ENCODE measurements around the gene MCF2. TPM values are rescaled to one million over a fixed set of nuclear protein-coding genes. Genes with fewer than 3 reads are reported as not detected.

The MCF2 gene
- total and polyA plus RNA-seq, 8 donors: 0.05 to 0.20 (median 0.09) TPM

- WGBS, 2 donors: 16 to 18% methylated on average over 4 of the region's 4 CpGs
- intact Hi-C loops (cut with DNase I): no loop called here
- FAIRE-seq: no peak
These were observed 126.9 kb downstream of the MCF2 start for GRCh38 chrX:139581068-139581467.

DNA sequence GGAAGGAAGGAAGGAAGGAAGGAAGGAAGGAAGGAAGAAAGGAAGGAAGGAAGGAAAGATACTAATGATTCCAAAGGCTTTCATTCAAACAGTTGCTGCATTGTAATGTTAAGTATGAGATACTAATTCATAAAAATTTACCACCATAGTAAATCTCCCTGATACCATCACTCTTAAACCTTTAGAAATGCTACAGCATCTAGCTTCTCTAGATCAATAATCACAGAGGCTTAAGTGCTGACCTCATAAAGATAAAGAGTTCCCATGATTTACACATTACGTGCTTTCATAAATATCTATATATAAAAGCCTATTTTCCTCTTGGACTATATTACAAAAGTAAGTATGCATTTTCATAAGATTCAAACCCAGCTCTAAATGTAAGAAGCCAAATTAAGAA is 141.0 kb downstream of the MCF2 start:
- Histone ChIP-seq H3K4me3 (no peak overlapping the region), H3K27ac (no peak overlapping the region), H3K4me1 (no peaks in the 10 kb centered on the region), H3K9me3 (no peaks in the 10 kb centered on the region), H3K27me3 (peaks cover 0 to 9% (median 0%) of the 10 kb centered on the region in 4 donors), H3K36me3 (no peaks in the 10 kb centered on the region)
- FAIRE-seq (no peak), ATAC-seq (no peak), DNase-seq (no peak)
- TF ChIP-seq, protein P1, sequence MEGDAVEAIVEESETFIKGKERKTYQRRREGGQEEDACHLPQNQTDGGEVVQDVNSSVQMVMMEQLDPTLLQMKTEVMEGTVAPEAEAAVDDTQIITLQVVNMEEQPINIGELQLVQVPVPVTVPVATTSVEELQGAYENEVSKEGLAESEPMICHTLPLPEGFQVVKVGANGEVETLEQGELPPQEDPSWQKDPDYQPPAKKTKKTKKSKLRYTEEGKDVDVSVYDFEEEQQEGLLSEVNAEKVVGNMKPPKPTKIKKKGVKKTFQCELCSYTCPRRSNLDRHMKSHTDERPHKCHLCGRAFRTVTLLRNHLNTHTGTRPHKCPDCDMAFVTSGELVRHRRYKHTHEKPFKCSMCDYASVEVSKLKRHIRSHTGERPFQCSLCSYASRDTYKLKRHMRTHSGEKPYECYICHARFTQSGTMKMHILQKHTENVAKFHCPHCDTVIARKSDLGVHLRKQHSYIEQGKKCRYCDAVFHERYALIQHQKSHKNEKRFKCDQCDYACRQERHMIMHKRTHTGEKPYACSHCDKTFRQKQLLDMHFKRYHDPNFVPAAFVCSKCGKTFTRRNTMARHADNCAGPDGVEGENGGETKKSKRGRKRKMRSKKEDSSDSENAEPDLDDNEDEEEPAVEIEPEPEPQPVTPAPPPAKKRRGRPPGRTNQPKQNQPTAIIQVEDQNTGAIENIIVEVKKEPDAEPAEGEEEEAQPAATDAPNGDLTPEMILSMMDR (IDR thresholded peaks at IDR 0.05): no peak
- WGBS, 2 donors: 53 to 70% methylated on average over 1 of the region's 1 CpG
- intact Hi-C loops (cut with DNase I): loop anchor here in 1 of 3 donors (10.0 kb wide), 1 partner anchor 792 kb away; no protein-coding TSS in a partner anchor

More at GRCh38 chrX:139581068-139581467, 126.9 kb downstream of the MCF2 start:
- H3K9me3 ChIP-seq: no peaks in the 10 kb centered on the region
- no peak overlapping the region for H3K27ac ChIP-seq
- H3K4me3 ChIP-seq: no peak overlapping the region
- no peaks in the 10 kb centered on the region for H3K4me1 ChIP-seq
- ATAC-seq (no peak), DNase-seq (no peak)
- no peaks in the 10 kb centered on the region for H3K36me3 ChIP-seq
- TF ChIP-seq, protein P1 (IDR thresholded peaks at IDR 0.05): no peak
- H3K27me3 ChIP-seq: peaks cover 0 to 28% (median 5%) of the 10 kb centered on the region in 4 donors

DNA sequence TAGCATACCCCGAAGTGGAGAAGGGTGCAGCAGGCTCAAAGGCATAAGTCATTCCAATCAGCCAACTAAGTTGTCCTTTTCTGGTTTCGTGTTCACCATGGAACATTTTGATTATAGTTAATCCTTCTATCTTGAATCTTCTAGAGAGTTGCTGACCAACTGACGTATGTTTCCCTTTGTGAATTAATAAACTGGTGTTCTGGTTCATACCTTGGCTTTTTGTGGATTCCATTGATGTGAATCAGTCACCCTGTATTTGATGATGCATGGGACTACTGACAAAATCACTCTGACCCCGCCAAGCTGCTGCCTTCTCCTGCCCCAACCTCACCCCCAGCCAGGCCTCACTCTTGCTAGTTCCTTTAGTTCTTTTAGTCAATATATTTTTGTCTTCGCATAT is 144.7 kb downstream of the MCF2 start:
- H3K36me3 ChIP-seq: no peaks in the 10 kb centered on the region
- FAIRE-seq (no peak), DNase-seq (no peak), ATAC-seq (no peak)
- H3K27ac ChIP-seq: no peak overlapping the region
- H3K4me1 ChIP-seq: no peaks in the 10 kb centered on the region
- no peak overlapping the region for H3K4me3 ChIP-seq
- H3K27me3 ChIP-seq: peaks cover 0 to under 1% (median 0%) of the 10 kb centered on the region in 4 donors
- intact Hi-C loops (cut with DNase I): loop anchor here in 1 of 3 donors (10.0 kb wide), 1 partner anchor 788 kb away; no protein-coding TSS in a partner anchor
- TF ChIP-seq, protein P1 (IDR thresholded peaks at IDR 0.05): no peak
- WGBS, 2 donors: 66 to 75% methylated on average over 5 of the region's 5 CpGs
- H3K9me3 ChIP-seq: no peaks in the 10 kb centered on the region

DNA sequence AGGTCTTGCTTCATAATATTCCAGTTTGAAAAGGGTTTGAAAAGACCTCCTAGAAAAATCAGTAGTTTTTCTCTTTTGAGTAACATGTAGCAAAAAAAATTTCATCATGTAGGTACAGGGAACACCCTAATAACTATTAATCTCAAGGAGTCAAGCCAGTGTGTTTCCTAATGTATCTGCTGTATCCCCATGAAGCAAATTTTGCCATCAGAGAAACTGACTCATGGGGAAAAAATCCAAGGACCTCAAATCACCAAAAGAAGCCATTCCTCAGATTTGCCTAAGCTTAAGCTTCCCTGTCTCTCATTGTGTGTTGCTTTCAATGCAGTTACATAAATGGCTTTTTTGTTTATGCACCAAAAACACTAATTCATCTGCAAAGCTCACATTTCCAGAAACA is 147.7 kb downstream of the MCF2 start:
- ATAC-seq: no peak
- no peak for FAIRE-seq
- Histone ChIP-seq H3K4me1 (no peaks in the 10 kb centered on the region), H3K9me3 (no peaks in the 10 kb centered on the region), H3K36me3 (no peaks in the 10 kb centered on the region), H3K4me3 (no peak overlapping the region), H3K27me3 (peaks cover 0 to 7% (median 3%) of the 10 kb centered on the region in 4 donors), H3K27ac (no peak overlapping the region)
- TF ChIP-seq, protein P1 (IDR thresholded peaks at IDR 0.05): no peak
- no peak for DNase-seq
- intact Hi-C loops (cut with DNase I): loop anchor here in 1 of 3 donors (10.0 kb wide), 1 partner anchor 785 kb away; no protein-coding TSS in a partner anchor

- Histone ChIP-seq H3K36me3 (no peaks in the 10 kb centered on the region), H3K4me1 (no peaks in the 10 kb centered on the region)
- peak; percentile 61 to 86 (median 86) for ATAC-seq
These were observed 148.5 kb downstream of the MCF2 start for GRCh38 chrX:139559383-139560042.

More at GRCh38 chrX:139559383-139560042, 148.5 kb downstream of the MCF2 start:
- H3K27ac ChIP-seq: no peak overlapping the region
- H3K27me3 ChIP-seq: peaks cover 0 to 7% (median 3%) of the 10 kb centered on the region in 4 donors
- 25 to 26% methylated on average over 9 of the region's 9 CpGs for WGBS, 2 donors
- peak; percentile 80 for FAIRE-seq
- TF ChIP-seq, protein P1 (IDR thresholded peaks at IDR 0.05): peak; percentile 34 to 52 (median 44)
- intact Hi-C loops (cut with DNase I): loop anchor here in 2 of 3 donors (10.0 kb wide), 2 partner anchors 435 to 785 kb away; no protein-coding TSS in a partner anchor
- no peak overlapping the region for H3K4me3 ChIP-seq
- no peaks in the 10 kb centered on the region for H3K9me3 ChIP-seq
- DNase-seq: peak in 3 of 6 donors; percentile 5 to 47 (median 28)

Measured in pancreas (tissue), 10 donors.